HG03108 (cell line): Measurements from ENCODE around the gene PCYOX1L.

Experiments used
- ATAC-seq: cut with Tn5 transposase; IDR thresholded peaks from one replicate; pipeline ENCODE4 v1.9.1; 2021; ENCODE audit warnings: moderate library complexity; ENCODE audit not compliant: unreplicated experiment

Gene PCYOX1L

DNA sequence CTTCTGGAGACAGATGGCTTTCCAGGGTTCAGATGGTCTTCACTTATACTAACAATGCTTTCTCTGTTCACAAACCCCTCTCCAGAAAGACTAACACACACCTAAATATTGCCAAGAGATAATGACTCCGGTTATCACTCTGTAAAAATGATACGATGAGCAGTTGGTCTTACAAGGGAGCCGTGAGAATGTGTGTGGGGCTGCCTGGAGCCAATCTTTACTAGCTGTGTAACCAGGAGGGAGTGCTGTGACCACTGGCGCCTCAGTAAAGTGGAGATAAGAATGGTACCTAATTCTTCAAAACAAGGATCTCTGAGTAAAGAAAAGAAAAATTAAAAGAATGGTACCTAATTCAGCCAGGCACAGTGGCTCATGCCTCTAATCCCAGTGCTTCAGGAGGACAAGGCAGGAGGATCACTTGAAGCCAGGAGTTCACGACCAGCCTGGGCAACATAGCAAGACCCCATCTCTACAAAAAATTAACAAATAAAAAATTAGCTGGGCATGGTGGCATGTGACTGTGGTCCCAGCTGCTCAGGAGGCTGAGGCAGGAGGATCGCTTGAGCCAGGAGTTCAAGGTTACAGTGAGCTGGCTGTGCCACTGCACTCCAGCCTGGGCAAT, 61.2 kb downstream of the PCYOX1L start:
- ATAC-seq: no peak
